ENCODE measurements around the gene RNF121. TPM values are rescaled to one million over a fixed set of nuclear protein-coding genes. Genes with fewer than 3 reads are reported as not detected.

The RNF121 gene
- total and polyA plus RNA-seq, 2 of the 13 experiments (the other 11 are each of a cell fraction or from before 2014, with no cell fraction given) = 28.6 to 44.3 TPM

DNA sequence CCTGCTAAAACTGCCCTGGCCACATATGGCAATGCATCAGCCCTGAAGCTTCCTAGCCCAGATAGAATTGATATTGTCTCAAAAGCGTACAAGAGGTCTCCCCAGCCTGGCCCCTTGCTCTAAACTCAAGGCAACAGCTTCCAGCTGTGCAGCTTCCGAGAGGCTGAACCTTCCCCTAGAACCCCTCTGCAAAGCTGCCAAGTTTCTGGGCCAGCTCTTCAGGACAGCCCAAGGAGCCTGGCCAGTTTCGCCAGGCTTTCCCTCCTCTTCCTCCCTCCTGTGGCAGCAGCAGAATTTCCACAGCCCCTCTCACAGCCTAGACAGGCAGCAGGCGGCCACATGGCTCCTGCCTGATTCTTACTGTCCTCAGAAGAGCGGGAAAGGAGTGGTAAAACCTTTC is 117.0 kb downstream of the RNF121 start:
- Histone ChIP-seq H3K27ac (ENCODE audit: extremely low read length, insufficient read depth, low read length) (no peak overlapping the region), H3K9me3 (ENCODE audit: low read length) (no peaks in the 10 kb centered on the region), H3K36me3 (replicated peaks in 1 of 2; ENCODE audit: control insufficient read depth in 1 of 2, insufficient read depth in 2 of 2, low read length in 2 of 2) (peaks cover 3 to 14% of the 10 kb centered on the region in 2 experiments; a peak in 2 of 5 replicates), H3K4me3 (replicated peaks in 1 of 3; ENCODE audit: insufficient read depth in 1 of 3, low read depth in 2 of 3, low read length in 3 of 3) (no peak overlapping the region), H3K27me3 (ENCODE audit: control insufficient read depth in 1 of 2, insufficient read depth in 2 of 2, low read length in 2 of 2) (no peaks in the 10 kb centered on the region; a peak in 1 of 5 replicates), H3K9ac (ENCODE audit: insufficient read depth, low read depth, low read length) (no peak overlapping the region), H3K4me1 (ENCODE audit: insufficient read depth, low read length) (peaks cover 35% of the 10 kb centered on the region), H3K4me2 (ENCODE audit: low read depth, low read length) (no peak overlapping the region), H4K20me1 (ENCODE audit: insufficient read depth, low read length) (no peaks in the 10 kb centered on the region), H3K79me2 (ENCODE audit: insufficient read depth, low read length) (peaks cover 22% of the 10 kb centered on the region), H2AFZ (ENCODE audit: low read length) (no peak overlapping the region)
- CTCF ChIA-PET (ENCODE audit: low intra/inter-chr PET ratio, low total read pairs) = no interaction called here
- intact Hi-C loops (cut with micrococcal nuclease; ENCODE audit: unreplicated experiment) = no loop called here
- DNase-seq (ENCODE audit: low spot score) = no peak
- no TSS peak for BruUV-seq (replicated peaks)
- ATAC-seq = no peak
- WGBS (ENCODE audit: low lambda C conversion rate) = 93% methylated on average over 5 of the region's 5 CpGs
- POLR2A ChIA-PET = no interaction called here
- in situ Hi-C loops (cut with HindIII; ENCODE audit: extremely low pct_ligation_motif_present, low pct_unique_long_range_greater_than_20kb) = no loop called here
- FAIRE-seq = no peak
- TF ChIP-seq, protein P1, sequence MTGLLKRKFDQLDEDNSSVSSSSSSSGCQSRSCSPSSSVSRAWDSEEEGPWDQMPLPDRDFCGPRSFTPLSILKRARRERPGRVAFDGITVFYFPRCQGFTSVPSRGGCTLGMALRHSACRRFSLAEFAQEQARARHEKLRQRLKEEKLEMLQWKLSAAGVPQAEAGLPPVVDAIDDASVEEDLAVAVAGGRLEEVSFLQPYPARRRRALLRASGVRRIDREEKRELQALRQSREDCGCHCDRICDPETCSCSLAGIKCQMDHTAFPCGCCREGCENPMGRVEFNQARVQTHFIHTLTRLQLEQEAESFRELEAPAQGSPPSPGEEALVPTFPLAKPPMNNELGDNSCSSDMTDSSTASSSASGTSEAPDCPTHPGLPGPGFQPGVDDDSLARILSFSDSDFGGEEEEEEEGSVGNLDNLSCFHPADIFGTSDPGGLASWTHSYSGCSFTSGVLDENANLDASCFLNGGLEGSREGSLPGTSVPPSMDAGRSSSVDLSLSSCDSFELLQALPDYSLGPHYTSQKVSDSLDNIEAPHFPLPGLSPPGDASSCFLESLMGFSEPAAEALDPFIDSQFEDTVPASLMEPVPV (CRISPR knock-in tag; IDR thresholded peaks at IDR 0.05) = no peak
- TF ChIP-seq, protein P2, sequence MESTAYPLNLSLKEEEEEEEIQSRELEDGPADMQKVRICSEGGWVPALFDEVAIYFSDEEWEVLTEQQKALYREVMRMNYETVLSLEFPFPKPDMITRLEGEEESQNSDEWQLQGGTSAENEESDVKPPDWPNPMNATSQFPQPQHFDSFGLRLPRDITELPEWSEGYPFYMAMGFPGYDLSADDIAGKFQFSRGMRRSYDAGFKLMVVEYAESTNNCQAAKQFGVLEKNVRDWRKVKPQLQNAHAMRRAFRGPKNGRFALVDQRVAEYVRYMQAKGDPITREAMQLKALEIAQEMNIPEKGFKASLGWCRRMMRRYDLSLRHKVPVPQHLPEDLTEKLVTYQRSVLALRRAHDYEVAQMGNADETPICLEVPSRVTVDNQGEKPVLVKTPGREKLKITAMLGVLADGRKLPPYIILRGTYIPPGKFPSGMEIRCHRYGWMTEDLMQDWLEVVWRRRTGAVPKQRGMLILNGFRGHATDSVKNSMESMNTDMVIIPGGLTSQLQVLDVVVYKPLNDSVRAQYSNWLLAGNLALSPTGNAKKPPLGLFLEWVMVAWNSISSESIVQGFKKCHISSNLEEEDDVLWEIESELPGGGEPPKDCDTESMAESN (CRISPR knock-in tag; conservative IDR thresholded peaks at IDR 0.05) = no peak
- TF ChIP-seq ZNF253 (CRISPR knock-in tag; IDR thresholded peaks at IDR 0.05; ENCODE audit: borderline replicate concordance) (no peak), ZNF674 (CRISPR knock-in tag; IDR thresholded peaks at IDR 0.05; ENCODE audit: low read depth) (no peak), MTA3 (CRISPR knock-in tag; IDR thresholded peaks at IDR 0.05) (no peak), POLR2A (IDR thresholded peaks at IDR 0.05; ENCODE audit: insufficient read depth in 1 of 2, low read depth in 2 of 2, low read length in 2 of 2) (no peak)
- TF ChIP-seq, protein P3, sequence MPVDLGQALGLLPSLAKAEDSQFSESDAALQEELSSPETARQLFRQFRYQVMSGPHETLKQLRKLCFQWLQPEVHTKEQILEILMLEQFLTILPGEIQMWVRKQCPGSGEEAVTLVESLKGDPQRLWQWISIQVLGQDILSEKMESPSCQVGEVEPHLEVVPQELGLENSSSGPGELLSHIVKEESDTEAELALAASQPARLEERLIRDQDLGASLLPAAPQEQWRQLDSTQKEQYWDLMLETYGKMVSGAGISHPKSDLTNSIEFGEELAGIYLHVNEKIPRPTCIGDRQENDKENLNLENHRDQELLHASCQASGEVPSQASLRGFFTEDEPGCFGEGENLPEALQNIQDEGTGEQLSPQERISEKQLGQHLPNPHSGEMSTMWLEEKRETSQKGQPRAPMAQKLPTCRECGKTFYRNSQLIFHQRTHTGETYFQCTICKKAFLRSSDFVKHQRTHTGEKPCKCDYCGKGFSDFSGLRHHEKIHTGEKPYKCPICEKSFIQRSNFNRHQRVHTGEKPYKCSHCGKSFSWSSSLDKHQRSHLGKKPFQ (CRISPR knock-in tag; IDR thresholded peaks at IDR 0.05; ENCODE audit: insufficient replicate concordance) = no peak
- TF ChIP-seq, protein P4, sequence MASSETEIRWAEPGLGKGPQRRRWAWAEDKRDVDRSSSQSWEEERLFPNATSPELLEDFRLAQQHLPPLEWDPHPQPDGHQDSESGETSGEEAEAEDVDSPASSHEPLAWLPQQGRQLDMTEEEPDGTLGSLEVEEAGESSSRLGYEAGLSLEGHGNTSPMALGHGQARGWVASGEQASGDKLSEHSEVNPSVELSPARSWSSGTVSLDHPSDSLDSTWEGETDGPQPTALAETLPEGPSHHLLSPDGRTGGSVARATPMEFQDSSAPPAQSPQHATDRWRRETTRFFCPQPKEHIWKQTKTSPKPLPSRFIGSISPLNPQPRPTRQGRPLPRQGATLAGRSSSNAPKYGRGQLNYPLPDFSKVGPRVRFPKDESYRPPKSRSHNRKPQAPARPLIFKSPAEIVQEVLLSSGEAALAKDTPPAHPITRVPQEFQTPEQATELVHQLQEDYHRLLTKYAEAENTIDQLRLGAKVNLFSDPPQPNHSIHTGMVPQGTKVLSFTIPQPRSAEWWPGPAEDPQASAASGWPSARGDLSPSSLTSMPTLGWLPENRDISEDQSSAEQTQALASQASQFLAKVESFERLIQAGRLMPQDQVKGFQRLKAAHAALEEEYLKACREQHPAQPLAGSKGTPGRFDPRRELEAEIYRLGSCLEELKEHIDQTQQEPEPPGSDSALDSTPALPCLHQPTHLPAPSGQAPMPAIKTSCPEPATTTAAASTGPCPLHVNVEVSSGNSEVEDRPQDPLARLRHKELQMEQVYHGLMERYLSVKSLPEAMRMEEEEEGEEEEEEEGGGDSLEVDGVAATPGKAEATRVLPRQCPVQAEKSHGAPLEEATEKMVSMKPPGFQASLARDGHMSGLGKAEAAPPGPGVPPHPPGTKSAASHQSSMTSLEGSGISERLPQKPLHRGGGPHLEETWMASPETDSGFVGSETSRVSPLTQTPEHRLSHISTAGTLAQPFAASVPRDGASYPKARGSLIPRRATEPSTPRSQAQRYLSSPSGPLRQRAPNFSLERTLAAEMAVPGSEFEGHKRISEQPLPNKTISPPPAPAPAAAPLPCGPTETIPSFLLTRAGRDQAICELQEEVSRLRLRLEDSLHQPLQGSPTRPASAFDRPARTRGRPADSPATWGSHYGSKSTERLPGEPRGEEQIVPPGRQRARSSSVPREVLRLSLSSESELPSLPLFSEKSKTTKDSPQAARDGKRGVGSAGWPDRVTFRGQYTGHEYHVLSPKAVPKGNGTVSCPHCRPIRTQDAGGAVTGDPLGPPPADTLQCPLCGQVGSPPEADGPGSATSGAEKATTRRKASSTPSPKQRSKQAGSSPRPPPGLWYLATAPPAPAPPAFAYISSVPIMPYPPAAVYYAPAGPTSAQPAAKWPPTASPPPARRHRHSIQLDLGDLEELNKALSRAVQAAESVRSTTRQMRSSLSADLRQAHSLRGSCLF (CRISPR knock-in tag; IDR thresholded peaks at IDR 0.05; ENCODE audit: borderline replicate concordance) = no peak
- TF ChIP-seq, protein P5, sequence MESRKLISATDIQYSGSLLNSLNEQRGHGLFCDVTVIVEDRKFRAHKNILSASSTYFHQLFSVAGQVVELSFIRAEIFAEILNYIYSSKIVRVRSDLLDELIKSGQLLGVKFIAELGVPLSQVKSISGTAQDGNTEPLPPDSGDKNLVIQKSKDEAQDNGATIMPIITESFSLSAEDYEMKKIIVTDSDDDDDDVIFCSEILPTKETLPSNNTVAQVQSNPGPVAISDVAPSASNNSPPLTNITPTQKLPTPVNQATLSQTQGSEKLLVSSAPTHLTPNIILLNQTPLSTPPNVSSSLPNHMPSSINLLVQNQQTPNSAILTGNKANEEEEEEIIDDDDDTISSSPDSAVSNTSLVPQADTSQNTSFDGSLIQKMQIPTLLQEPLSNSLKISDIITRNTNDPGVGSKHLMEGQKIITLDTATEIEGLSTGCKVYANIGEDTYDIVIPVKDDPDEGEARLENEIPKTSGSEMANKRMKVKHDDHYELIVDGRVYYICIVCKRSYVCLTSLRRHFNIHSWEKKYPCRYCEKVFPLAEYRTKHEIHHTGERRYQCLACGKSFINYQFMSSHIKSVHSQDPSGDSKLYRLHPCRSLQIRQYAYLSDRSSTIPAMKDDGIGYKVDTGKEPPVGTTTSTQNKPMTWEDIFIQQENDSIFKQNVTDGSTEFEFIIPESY (CRISPR knock-in tag; IDR thresholded peaks at IDR 0.05) = no peak
- TF ChIP-seq, protein P6, sequence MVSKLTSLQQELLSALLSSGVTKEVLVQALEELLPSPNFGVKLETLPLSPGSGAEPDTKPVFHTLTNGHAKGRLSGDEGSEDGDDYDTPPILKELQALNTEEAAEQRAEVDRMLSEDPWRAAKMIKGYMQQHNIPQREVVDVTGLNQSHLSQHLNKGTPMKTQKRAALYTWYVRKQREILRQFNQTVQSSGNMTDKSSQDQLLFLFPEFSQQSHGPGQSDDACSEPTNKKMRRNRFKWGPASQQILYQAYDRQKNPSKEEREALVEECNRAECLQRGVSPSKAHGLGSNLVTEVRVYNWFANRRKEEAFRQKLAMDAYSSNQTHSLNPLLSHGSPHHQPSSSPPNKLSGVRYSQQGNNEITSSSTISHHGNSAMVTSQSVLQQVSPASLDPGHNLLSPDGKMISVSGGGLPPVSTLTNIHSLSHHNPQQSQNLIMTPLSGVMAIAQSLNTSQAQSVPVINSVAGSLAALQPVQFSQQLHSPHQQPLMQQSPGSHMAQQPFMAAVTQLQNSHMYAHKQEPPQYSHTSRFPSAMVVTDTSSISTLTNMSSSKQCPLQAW (CRISPR knock-in tag; IDR thresholded peaks at IDR 0.05) = no peak

Data from HepG2 (cell line).